ENCODE data around the gene ARHGAP26. TPM values are rescaled to one million over a fixed set of nuclear protein-coding genes. Genes with fewer than 3 reads are reported as not detected.

ARHGAP26 gene
- total and polyA plus RNA-seq, 7 donors, result 2.5 to 28.7 (median 12.0) TPM

GRCh38 chr5:142978252-142978651, 208.1 kb downstream of the ARHGAP26 start:
- TF ChIP-seq, protein P1, sequence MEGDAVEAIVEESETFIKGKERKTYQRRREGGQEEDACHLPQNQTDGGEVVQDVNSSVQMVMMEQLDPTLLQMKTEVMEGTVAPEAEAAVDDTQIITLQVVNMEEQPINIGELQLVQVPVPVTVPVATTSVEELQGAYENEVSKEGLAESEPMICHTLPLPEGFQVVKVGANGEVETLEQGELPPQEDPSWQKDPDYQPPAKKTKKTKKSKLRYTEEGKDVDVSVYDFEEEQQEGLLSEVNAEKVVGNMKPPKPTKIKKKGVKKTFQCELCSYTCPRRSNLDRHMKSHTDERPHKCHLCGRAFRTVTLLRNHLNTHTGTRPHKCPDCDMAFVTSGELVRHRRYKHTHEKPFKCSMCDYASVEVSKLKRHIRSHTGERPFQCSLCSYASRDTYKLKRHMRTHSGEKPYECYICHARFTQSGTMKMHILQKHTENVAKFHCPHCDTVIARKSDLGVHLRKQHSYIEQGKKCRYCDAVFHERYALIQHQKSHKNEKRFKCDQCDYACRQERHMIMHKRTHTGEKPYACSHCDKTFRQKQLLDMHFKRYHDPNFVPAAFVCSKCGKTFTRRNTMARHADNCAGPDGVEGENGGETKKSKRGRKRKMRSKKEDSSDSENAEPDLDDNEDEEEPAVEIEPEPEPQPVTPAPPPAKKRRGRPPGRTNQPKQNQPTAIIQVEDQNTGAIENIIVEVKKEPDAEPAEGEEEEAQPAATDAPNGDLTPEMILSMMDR (IDR thresholded peaks at IDR 0.05), result no peak
- ATAC-seq, result no peak
- Histone ChIP-seq H3K27me3 (ENCODE audit: insufficient read depth in 3 of 3, low read length in 2 of 3) (no peaks in the 10 kb centered on the region), H3K27ac (no peak overlapping the region), H3K4me3 (no peak overlapping the region), H3K36me3 (ENCODE audit: insufficient read depth in 1 of 2, low read depth in 1 of 2) (no peaks in the 10 kb centered on the region), H3K4me1 (peaks cover 25% of the 10 kb centered on the region), H3K9me3 (no peaks in the 10 kb centered on the region)
- intact Hi-C loops (cut with DNase I), result no loop called here
- 95 to 98% (median 98%) methylated on average over 2 of the region's 2 CpGs for WGBS, 3 donors
- no peak for DNase-seq

DNA sequence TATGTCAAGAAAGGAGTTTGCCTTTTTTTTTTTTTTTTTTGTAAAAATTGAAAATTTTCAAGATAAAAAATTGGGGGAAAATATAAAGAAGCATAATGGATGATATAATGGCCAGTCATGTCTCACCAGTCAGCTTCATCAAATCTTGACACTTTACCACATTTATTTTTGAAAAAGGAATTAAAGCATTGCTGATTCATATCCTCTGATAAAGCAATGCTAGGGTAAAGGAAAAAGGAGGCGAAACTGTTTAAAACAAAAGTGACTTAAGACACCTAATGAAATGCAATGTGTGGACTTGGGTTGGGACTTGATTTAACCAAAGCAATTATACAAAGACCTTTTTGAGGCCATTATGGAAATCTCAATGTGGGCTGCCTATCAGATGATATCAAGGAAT, 208.5 kb downstream of the ARHGAP26 start:
- DNase-seq (no peak), ATAC-seq (no peak)
- Histone ChIP-seq H3K27me3 (ENCODE audit: insufficient read depth in 3 of 3, low read length in 2 of 3) (no peaks in the 10 kb centered on the region), H3K4me3 (no peak overlapping the region), H3K36me3 (ENCODE audit: insufficient read depth in 1 of 2, low read depth in 1 of 2) (no peaks in the 10 kb centered on the region), H3K9me3 (no peaks in the 10 kb centered on the region), H3K27ac (no peak overlapping the region), H3K4me1 (peaks cover 25% of the 10 kb centered on the region)
- TF ChIP-seq, protein P1 (IDR thresholded peaks at IDR 0.05), result no peak
- intact Hi-C loops (cut with DNase I), result no loop called here
- 88 to 94% (median 91%) methylated on average over 1 of the region's 1 CpG for WGBS, 3 donors

- DNase-seq, result no peak
- Histone ChIP-seq H3K36me3 (ENCODE audit: insufficient read depth in 1 of 2, low read depth in 1 of 2) (no peaks in the 10 kb centered on the region), H3K4me3 (no peak overlapping the region), H3K4me1 (peaks cover 25% of the 10 kb centered on the region), H3K27ac (no peak overlapping the region), H3K27me3 (ENCODE audit: insufficient read depth in 3 of 3, low read length in 2 of 3) (no peaks in the 10 kb centered on the region), H3K9me3 (no peaks in the 10 kb centered on the region)
- ATAC-seq, result no peak
- intact Hi-C loops (cut with DNase I), result no loop called here
- 60 to 70% (median 62%) methylated on average over 3 of the region's 3 CpGs for WGBS, 3 donors
- TF ChIP-seq, protein P1 (IDR thresholded peaks at IDR 0.05), result no peak
Observed at GRCh38 chr5:142979636-142980035, 209.5 kb downstream of the ARHGAP26 start.

GRCh38 chr5:142981475-142981874, 211.3 kb downstream of the ARHGAP26 start:
- H3K36me3 ChIP-seq (ENCODE audit: insufficient read depth in 1 of 2, low read depth in 1 of 2), result no peaks in the 10 kb centered on the region
- TF ChIP-seq, protein P1 (IDR thresholded peaks at IDR 0.05), result no peak
- intact Hi-C loops (cut with DNase I), result no loop called here
- DNase-seq (no peak), ATAC-seq (no peak)
- H3K9me3 ChIP-seq, result no peaks in the 10 kb centered on the region
- no peaks in the 10 kb centered on the region for H3K27me3 ChIP-seq (ENCODE audit: insufficient read depth in 3 of 3, low read length in 2 of 3)
- no peak overlapping the region for H3K27ac ChIP-seq
- peaks cover 25% of the 10 kb centered on the region for H3K4me1 ChIP-seq
- WGBS, 3 donors, result 36 to 56% (median 43%) methylated on average over 5 of the region's 5 CpGs
- no peak overlapping the region for H3K4me3 ChIP-seq
